ENCODE data around the gene CUL9. TPM values are rescaled to one million over a fixed set of nuclear protein-coding genes. Genes with fewer than 3 reads are reported as not detected.

The CUL9 gene
- polyA plus RNA-seq, 1 donor (not counting 4 experiments of a cell fraction or from before 2014, with no cell fraction given): 21.6 TPM

- H3K4me2 ChIP-seq (ENCODE audit: control insufficient read depth, extremely low read depth, insufficient read depth, low read depth, low read length): no peak overlapping the region
Observed at GRCh38 chr6:43271103-43271815, 89.3 kb downstream of the CUL9 start.

DNA sequence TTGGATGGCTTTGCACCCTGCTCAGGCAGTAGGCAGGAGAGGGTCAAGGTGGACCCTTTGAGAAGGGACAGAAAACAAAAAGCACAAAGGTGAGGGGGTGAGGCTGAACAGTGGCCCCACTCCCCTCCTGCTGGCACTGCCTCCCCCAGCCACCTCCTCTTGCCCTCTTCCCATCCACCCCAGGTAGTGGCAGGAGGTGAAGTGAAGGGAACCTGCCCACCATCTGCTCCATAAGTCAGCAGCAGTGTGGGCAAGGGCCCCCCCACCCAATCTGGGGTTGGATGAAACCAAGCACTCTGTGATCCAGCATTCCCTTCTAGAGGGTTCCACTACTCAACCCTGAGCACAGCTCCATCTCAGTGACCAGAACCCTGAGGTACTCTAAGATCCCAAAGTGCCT is 89.9 kb downstream of the CUL9 start:
- no peaks in the 10 kb centered on the region for H3K79me2 ChIP-seq (ENCODE audit: control insufficient read depth, insufficient read depth, low read length)
- FAIRE-seq (no peak), DNase-seq (ENCODE audit: low read depth, low spot score) (no peak)
- no peaks in the 10 kb centered on the region for H3K36me3 ChIP-seq (ENCODE audit: control insufficient read depth in 2 of 2, extremely low read depth in 1 of 2, insufficient read depth in 2 of 2, low read length in 2 of 2)
- no peak overlapping the region for H3K4me3 ChIP-seq (ENCODE audit: control insufficient read depth in 2 of 3, extremely low read depth in 1 of 3, insufficient read depth in 2 of 3, low read depth in 1 of 3, low read length in 3 of 3)
- H4K20me1 ChIP-seq (ENCODE audit: control insufficient read depth, extremely low read depth, insufficient read depth, low read length): no peaks in the 10 kb centered on the region
- peaks cover 64% of the 10 kb centered on the region for H3K27me3 ChIP-seq (ENCODE audit: control insufficient read depth, extremely low read depth, insufficient read depth, low read length)
- dilution Hi-C loops (cut with MboI; ENCODE audit: extremely low pct_ligation_motif_present, low sequenced_read_pairs): no loop called here
- no peak for TF ChIP-seq EZH2 (IDR thresholded peaks at IDR 0.05; ENCODE audit: low read length)
- TF ChIP-seq, protein P1, sequence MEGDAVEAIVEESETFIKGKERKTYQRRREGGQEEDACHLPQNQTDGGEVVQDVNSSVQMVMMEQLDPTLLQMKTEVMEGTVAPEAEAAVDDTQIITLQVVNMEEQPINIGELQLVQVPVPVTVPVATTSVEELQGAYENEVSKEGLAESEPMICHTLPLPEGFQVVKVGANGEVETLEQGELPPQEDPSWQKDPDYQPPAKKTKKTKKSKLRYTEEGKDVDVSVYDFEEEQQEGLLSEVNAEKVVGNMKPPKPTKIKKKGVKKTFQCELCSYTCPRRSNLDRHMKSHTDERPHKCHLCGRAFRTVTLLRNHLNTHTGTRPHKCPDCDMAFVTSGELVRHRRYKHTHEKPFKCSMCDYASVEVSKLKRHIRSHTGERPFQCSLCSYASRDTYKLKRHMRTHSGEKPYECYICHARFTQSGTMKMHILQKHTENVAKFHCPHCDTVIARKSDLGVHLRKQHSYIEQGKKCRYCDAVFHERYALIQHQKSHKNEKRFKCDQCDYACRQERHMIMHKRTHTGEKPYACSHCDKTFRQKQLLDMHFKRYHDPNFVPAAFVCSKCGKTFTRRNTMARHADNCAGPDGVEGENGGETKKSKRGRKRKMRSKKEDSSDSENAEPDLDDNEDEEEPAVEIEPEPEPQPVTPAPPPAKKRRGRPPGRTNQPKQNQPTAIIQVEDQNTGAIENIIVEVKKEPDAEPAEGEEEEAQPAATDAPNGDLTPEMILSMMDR (optimal IDR thresholded peaks at IDR 0.05 in 1 of 3, IDR thresholded peaks at IDR 0.05 in 1 of 3, conservative IDR thresholded peaks at IDR 0.05 in 1 of 3; ENCODE audit: extremely low read depth in 1 of 3, insufficient read depth in 2 of 3, low read length in 3 of 3): no peak
- H3K9ac ChIP-seq (ENCODE audit: control insufficient read depth, extremely low read depth, insufficient read depth, low read length): no peak overlapping the region
- no peak overlapping the region for H3K4me2 ChIP-seq (ENCODE audit: control insufficient read depth, extremely low read depth, insufficient read depth, low read depth, low read length)
- H3K4me1 ChIP-seq (ENCODE audit: control insufficient read depth, extremely low read depth, insufficient read depth, low read length): peaks cover 5% of the 10 kb centered on the region
- no peak overlapping the region for H2AFZ ChIP-seq (ENCODE audit: control insufficient read depth, low read length)
- H3K27ac ChIP-seq (ENCODE audit: control insufficient read depth, insufficient read depth, low read length): no peak overlapping the region
- H3K9me3 ChIP-seq (ENCODE audit: control insufficient read depth, low read depth, low read length): no peaks in the 10 kb centered on the region
- no peaks in the 10 kb centered on the region for H3K9me1 ChIP-seq (ENCODE audit: control insufficient read depth, extremely low read depth, insufficient read depth, low read length)

More at GRCh38 chr6:43271103-43271815, 89.3 kb downstream of the CUL9 start:
- no peaks in the 10 kb centered on the region for H3K9me3 ChIP-seq (ENCODE audit: control insufficient read depth, low read depth, low read length)
- DNase-seq (ENCODE audit: low read depth, low spot score): no peak
- no peaks in the 10 kb centered on the region for H3K36me3 ChIP-seq (ENCODE audit: control insufficient read depth in 2 of 2, extremely low read depth in 1 of 2, insufficient read depth in 2 of 2, low read length in 2 of 2)
- dilution Hi-C loops (cut with MboI; ENCODE audit: extremely low pct_ligation_motif_present, low sequenced_read_pairs): no loop called here
- H3K9me1 ChIP-seq (ENCODE audit: control insufficient read depth, extremely low read depth, insufficient read depth, low read length): no peaks in the 10 kb centered on the region
- no peaks in the 10 kb centered on the region for H4K20me1 ChIP-seq (ENCODE audit: control insufficient read depth, extremely low read depth, insufficient read depth, low read length)
- no peak for FAIRE-seq
- H3K27me3 ChIP-seq (ENCODE audit: control insufficient read depth, extremely low read depth, insufficient read depth, low read length): peaks cover 57% of the 10 kb centered on the region
- no peak overlapping the region for H3K27ac ChIP-seq (ENCODE audit: control insufficient read depth, insufficient read depth, low read length)
- H3K79me2 ChIP-seq (ENCODE audit: control insufficient read depth, insufficient read depth, low read length): no peaks in the 10 kb centered on the region
- H3K4me1 ChIP-seq (ENCODE audit: control insufficient read depth, extremely low read depth, insufficient read depth, low read length): peaks cover 5% of the 10 kb centered on the region
- H2AFZ ChIP-seq (ENCODE audit: control insufficient read depth, low read length): no peak overlapping the region
- no peak overlapping the region for H3K4me3 ChIP-seq (ENCODE audit: control insufficient read depth in 2 of 3, extremely low read depth in 1 of 3, insufficient read depth in 2 of 3, low read depth in 1 of 3, low read length in 3 of 3)
- H3K9ac ChIP-seq (ENCODE audit: control insufficient read depth, extremely low read depth, insufficient read depth, low read length): no peak overlapping the region
- TF ChIP-seq EZH2 (IDR thresholded peaks at IDR 0.05; ENCODE audit: low read length): no peak
- TF ChIP-seq, protein P1 (optimal IDR thresholded peaks at IDR 0.05 in 1 of 3, IDR thresholded peaks at IDR 0.05 in 1 of 3, conservative IDR thresholded peaks at IDR 0.05 in 1 of 3; ENCODE audit: extremely low read depth in 1 of 3, insufficient read depth in 2 of 3, low read length in 3 of 3): no peak
